ENCODE measurements around the gene UPB1.

DNA sequence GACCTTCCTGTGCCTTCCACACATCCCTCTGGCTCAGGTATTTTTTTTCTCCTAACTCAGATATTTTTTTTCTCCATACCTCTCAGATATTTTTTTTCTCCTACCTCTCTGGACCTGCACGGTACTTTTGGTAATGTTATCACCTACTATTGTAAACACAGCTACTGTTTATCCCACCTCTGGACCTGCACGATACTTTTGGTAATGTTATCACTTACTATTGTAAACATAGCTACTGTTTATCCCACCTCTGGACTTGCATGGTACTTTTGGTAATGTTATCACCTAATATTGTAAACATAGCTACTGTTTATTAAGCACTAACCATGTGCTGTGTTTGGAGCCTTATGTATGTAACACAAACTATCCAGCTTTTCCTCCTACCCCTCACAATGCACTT lies 12.1 kb upstream of the UPB1 start:
- TF ChIP-seq, protein P1, sequence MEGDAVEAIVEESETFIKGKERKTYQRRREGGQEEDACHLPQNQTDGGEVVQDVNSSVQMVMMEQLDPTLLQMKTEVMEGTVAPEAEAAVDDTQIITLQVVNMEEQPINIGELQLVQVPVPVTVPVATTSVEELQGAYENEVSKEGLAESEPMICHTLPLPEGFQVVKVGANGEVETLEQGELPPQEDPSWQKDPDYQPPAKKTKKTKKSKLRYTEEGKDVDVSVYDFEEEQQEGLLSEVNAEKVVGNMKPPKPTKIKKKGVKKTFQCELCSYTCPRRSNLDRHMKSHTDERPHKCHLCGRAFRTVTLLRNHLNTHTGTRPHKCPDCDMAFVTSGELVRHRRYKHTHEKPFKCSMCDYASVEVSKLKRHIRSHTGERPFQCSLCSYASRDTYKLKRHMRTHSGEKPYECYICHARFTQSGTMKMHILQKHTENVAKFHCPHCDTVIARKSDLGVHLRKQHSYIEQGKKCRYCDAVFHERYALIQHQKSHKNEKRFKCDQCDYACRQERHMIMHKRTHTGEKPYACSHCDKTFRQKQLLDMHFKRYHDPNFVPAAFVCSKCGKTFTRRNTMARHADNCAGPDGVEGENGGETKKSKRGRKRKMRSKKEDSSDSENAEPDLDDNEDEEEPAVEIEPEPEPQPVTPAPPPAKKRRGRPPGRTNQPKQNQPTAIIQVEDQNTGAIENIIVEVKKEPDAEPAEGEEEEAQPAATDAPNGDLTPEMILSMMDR (IDR thresholded peaks at IDR 0.05; ENCODE audit: insufficient read depth, low read length) = no peak
- TF ChIP-seq, protein P2, sequence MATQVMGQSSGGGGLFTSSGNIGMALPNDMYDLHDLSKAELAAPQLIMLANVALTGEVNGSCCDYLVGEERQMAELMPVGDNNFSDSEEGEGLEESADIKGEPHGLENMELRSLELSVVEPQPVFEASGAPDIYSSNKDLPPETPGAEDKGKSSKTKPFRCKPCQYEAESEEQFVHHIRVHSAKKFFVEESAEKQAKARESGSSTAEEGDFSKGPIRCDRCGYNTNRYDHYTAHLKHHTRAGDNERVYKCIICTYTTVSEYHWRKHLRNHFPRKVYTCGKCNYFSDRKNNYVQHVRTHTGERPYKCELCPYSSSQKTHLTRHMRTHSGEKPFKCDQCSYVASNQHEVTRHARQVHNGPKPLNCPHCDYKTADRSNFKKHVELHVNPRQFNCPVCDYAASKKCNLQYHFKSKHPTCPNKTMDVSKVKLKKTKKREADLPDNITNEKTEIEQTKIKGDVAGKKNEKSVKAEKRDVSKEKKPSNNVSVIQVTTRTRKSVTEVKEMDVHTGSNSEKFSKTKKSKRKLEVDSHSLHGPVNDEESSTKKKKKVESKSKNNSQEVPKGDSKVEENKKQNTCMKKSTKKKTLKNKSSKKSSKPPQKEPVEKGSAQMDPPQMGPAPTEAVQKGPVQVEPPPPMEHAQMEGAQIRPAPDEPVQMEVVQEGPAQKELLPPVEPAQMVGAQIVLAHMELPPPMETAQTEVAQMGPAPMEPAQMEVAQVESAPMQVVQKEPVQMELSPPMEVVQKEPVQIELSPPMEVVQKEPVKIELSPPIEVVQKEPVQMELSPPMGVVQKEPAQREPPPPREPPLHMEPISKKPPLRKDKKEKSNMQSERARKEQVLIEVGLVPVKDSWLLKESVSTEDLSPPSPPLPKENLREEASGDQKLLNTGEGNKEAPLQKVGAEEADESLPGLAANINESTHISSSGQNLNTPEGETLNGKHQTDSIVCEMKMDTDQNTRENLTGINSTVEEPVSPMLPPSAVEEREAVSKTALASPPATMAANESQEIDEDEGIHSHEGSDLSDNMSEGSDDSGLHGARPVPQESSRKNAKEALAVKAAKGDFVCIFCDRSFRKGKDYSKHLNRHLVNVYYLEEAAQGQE (IDR thresholded peaks at IDR 0.05; ENCODE audit: insufficient replicate concordance, low read depth) = no peak

Measured in HL-60 (cell line).